ENCODE results near the gene LRRC53. TPM values are rescaled to one million over a fixed set of nuclear protein-coding genes. Genes with fewer than 3 reads are reported as not detected.

The LRRC53 gene
- total RNA-seq, 1 donor from 2014 or later = not detected

DNA sequence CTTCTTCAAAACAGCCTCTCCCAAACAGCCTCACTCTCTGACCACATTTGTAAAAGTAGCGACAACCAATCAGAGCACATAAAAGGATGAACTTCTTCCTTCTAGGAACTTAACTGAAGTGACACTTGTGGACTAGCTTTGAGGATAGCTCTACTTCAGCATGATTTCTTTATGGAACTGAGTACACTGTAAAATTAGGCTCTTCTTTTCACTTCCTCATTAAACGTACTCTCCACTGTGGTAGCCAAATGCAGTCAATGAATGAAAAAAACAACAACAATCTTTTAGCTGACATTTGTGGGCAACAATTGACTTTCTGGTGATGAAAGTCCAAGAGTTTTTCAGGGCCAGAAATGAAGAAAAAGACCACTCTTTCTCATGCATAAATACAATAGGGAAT lies 9.6 kb downstream of the LRRC53 start:
- no peak for DNase-seq (ENCODE audit: low spot score)
- intact Hi-C loops (cut with DNase I) = no loop called here
- ATAC-seq = no peak

DNA sequence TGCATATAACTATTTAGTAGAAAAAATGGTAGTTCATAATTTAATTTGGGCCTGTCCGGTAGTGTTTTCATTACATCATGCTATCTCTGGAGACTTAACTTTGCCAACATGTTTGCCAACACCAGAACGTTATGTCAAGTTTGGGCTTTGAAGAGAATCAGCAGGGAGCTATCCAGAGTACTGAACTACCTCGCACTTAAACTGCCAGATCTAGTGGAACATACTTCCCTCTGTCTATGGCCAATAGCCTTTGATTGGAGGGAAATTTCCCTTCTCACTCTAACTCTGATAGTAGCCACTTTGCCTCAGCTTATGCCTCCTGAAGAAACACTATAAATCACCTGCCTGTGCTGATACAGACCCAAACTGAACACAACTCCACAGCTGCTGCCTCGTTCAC lies 10.0 kb downstream of the LRRC53 start:
- intact Hi-C loops (cut with DNase I) = no loop called here
- ATAC-seq (no peak), DNase-seq (ENCODE audit: low spot score) (no peak)

DNA sequence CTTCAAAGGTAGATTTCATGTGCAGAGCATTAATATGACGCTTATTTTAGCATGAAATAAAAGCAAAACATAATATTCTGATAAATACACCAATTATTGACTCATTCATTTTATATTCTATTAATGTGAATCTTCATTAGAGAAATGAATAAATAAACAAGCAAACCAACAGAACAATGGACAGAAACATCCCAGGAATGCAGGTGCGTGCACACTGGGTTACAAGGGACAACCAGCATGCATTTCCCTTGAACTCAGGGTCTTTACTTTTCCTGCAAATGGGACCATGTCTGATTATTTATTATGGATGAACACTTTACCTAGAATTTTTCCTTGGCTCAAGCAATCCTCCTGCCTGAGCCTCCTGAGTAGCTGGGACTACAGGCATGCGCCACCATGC lies 13.5 kb downstream of the LRRC53 start:
- intact Hi-C loops (cut with DNase I) = no loop called here
- no peak for ATAC-seq
- no peak for DNase-seq (ENCODE audit: low spot score)

DNA sequence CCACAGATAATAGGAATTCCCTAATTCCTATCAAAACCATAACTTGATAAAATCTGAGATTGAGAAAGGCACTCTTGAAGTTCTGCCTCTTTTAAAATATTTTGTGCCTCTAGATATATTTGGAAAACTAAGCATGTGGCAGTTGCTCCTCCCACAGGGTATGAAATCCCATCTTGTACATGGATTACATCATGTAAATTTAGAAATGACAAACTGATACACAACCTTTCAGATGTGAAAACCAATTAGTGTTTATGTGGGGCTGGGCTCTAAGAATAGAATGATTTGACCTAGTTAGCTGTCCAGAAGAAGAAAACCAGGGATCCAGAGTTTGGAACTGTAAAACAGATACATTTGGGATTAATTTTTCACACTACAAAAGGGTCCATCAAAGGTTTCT lies 15.7 kb downstream of the LRRC53 start:
- intact Hi-C loops (cut with DNase I) = no loop called here
- ATAC-seq = no peak
- no peak for DNase-seq (ENCODE audit: low spot score)

DNA sequence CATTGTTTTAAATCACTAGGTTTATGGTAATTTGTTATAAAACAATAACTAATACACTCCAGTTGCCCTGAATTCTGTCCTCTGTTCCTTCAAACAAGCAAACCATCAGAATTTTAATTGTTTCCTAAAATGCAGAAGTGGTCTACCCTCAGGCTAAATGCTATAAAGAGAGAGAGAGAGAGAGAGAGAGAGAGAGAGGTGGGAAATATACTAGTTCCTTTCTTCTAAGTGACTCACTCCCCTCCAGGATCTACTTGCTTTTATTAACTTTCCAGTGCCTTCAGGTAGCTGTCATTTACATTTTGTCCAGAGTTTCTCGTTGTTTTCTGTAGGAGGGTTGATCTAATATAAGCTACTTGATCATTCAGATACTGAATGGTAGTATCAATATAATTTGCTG lies 26.4 kb downstream of the LRRC53 start:
- DNase-seq (ENCODE audit: low spot score) (no peak), ATAC-seq (no peak)
- intact Hi-C loops (cut with DNase I) = no loop called here

DNA sequence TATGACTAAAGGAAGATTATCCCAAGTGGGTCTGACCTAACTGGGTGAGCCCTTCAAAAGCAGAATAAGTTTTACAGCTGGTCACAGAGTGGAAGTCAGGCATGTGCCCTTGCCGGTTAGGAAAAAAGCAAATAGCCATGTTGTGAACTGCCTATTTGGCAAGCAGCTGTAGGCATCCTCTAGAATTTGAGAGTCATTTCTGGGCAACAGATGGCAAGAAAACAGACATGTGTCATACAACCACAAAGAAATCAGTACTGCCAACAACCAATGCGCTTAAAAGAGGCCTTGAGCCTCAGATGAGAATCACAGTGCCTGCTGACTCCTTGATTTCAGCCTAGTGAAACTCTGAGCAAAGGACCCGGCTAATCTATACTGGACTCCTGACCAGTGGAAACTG lies 26.8 kb downstream of the LRRC53 start:
- intact Hi-C loops (cut with DNase I) = no loop called here
- DNase-seq (ENCODE audit: low spot score) (no peak), ATAC-seq (no peak)

DNA sequence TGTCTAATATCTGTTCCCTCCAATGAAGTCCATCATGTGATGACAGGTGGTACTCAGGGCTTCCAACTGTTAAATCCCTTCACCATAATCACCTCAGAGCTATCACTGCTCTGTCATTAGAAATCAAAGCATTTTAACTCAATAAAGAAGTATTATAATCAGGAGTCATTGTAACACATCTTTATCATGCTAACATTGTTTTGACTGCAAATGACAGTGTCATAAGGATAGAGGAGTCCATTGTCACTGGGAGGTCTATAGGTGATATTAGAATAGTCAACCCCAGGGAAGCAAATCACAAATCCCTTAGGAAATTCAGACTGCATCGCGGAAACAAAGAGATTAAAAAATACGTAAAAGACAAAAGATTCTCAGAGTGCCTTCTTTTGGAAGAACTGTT lies 30.8 kb downstream of the LRRC53 start:
- no peak for ATAC-seq
- DNase-seq (ENCODE audit: low spot score) = no peak
- intact Hi-C loops (cut with DNase I) = no loop called here

DNA sequence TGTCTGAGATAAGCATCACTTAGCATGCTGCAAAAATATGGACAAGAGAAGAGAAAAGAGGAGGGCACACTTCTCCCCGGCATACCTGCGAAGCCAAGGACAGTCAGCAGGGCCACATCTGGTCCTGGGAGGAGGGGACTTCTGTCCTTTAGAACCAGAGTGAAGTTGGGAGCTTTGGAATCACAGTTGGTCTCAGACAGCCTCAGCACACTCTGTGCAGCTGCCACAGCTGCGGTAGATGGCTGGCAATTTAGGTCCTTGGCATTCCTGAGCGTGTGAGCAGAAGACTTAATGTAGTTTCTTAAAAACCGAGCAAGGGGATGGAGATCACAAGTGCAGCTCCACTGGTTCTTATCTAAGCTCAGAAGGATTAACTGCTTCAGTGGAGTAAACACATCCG lies 32.3 kb downstream of the LRRC53 start:
- ATAC-seq (no peak), DNase-seq (ENCODE audit: low spot score) (no peak)
- intact Hi-C loops (cut with DNase I) = no loop called here

DNA sequence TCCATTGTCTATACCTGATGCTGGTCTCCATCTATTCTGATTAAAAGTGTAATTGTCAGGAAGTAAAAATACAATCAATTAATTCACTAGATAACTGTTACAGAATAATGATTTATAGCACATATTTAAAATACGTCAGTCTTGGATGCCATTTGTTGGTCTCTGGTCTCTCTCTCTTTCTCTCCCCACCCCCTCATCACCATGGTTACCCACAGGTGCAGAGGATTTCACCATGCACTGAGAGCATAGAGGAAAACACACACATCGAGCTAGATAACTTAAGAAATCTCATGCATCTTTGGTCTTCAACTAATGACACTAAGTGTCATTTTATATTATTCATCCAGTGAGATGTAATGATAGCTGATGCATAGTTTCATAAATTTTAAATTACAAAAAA lies 33.4 kb downstream of the LRRC53 start:
- ATAC-seq = no peak
- intact Hi-C loops (cut with DNase I) = no loop called here

DNA sequence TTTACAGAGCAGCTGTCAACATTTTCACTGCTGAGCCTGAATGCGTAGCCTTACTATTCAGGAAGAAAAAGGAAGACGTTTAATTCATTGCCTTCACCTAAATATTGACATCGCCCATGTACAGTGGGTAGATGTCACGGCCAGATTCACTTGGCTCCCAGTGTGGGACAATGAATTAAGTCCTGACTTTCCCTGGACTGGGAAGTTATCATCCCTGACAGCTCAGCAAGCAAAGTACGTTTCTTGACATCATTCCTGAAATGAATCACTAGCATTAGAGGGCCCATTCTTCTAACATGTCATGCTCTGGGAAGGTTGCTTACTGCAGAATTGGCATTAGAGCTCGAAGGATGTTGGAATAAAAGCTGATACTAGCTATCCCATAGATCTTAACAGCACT lies 37.8 kb downstream of the LRRC53 start:
- DNase-seq (ENCODE audit: low spot score) (no peak), ATAC-seq (no peak)
- intact Hi-C loops (cut with DNase I) = no loop called here

More for the DNA sequence above, 33.4 kb downstream of the LRRC53 start:
- DNase-seq (ENCODE audit: low spot score) = no peak

DNA sequence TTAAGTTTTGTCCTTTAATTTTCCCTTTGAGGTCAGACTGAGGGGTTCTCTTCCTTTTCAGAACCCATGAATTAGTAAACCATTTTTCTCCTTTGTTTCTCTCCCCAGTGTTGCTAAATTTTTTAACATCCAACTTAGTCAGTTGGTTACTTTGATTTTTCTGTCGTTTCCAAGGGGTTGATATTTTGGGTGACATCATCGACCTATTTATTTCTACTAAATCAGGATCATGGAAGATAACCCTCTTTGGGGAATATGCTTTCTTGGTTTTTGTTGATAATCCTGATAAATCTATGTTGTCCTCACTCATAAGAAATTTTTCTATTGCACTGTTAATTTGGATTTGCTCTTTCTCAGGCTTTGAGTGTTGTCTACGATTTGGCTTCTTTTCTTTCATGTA lies 40.9 kb downstream of the LRRC53 start:
- no peak for DNase-seq (ENCODE audit: low spot score)
- intact Hi-C loops (cut with DNase I) = no loop called here
- ATAC-seq = no peak

DNA sequence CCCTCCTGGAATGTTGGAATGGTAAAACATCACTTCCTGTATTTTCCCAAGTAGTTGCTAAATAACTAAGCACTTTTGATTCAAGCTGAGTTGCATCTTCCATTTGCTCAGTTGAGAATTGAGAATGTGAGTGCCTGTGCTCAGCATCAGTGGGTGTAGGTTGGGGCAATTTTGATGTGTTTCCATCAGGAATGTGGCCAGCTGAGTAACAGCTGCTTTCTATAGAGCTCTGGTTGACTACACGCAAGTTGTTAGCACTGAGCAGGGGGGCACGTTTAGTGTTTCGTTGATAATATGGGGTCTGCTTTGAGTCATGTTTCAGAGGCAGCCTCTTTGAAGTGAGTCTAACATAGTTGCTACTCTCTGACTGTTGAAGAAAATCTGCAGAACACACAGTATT lies 41.5 kb downstream of the LRRC53 start:
- no peak for DNase-seq (ENCODE audit: low spot score)
- intact Hi-C loops (cut with DNase I) = no loop called here
- ATAC-seq = no peak

DNA sequence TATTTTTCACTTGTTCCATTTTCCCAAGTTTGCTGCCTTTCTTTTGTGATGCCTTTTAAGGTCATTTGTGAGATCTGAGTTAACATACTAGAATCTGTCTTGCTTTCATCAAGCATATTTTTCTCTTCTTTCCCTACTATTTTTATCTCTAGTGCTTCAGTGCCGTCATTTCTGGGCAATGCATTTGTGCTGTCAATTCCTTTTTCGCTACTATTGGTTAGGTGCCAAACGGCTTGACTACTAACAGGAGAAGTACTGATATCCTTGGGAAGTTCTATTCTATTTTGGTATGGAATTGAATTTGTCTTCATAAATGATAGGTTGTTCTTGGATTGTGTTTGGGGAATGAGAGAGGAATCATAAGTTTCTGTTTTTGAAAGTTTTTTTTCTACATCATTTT lies 42.2 kb downstream of the LRRC53 start:
- ATAC-seq = no peak

DNA sequence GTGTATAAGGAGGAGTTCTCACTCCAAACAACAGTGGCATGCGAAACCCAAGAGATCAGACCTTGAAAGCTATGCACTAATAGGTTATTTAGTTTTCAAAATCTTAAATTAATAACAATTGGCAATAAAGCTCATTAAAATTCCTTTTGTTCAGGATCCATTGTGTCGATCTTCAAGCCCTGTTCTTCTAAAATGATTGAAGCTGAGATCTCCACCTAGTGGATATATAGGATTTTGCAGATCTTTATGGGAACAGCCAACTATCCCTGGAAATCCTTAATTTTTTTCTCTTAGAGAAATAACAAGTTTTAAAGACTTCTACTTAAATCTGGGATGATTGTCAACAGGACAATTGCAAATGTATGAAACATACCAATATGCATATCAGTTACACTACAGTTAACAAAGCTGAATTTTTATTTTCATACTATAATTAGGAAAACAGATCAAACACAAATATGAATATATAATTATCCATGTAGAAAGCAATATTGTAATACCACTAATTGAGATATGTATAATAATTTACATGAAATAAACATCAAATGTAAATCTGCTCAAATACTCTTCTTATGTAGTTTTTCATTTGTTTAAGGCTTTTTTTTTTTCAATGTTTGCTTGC lies 43.3 kb downstream of the LRRC53 start:
- DNase-seq (ENCODE audit: low spot score) (no peak), ATAC-seq (no peak)
- intact Hi-C loops (cut with DNase I) = no loop called here

More for the DNA sequence above, 42.2 kb downstream of the LRRC53 start:
- intact Hi-C loops (cut with DNase I) = no loop called here
- no peak for DNase-seq (ENCODE audit: low spot score)

DNA sequence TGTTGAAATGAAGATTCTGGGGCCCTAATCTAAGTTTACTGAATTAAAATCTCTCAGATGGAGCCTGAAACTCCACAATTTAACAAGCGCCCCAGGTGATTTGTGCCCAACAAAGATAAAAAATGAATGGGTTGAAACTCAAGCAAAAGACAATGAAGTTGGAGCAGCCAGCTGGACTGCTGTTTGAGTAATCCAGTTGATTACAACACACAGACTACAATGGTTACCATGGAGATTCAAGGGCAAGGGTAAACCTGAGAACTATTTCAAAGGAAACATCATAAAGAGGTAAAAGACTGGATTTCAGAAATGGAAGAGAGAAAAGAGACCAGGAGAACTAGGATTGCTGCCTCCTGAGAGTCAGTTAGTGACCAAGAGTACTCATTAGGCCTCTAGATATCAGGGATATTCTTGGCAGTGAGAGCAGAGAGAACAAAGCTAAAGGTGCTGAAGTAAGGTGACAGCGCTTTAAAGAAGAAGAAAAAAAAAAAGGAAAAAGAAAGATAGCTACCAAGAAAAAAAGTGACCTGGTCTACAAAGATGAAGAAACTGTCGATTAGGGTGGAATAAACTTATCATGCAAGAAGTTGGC lies 44.5 kb downstream of the LRRC53 start:
- no peak for DNase-seq (ENCODE audit: low spot score)
- ATAC-seq = no peak
- intact Hi-C loops (cut with DNase I) = no loop called here

DNA sequence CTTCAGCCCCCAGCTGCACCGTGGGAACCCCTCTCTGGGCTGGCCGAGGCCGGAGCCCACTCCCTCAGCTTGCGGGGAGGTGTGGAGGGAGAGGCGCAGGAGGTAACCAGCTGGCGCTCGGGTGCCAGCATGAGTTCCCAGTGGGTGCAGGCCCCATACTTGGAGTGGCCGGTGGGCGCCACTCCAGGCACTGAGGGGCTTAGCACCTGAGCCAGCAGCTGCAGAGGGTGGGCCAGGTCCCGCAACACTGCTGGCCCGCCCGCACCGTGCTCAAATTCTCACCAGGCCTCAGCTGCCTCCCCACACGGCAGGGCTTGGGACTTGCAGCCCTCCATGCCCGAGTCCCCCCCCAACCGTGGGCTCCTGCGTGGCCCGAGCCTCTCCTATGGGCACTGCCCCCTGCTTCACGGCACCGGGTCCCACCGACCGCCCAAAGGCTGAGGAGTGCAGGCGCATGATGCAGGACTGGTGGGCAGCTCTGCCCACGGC lies 47.2 kb downstream of the LRRC53 start:
- intact Hi-C loops (cut with DNase I) = no loop called here
- ATAC-seq (peak; percentile 36), DNase-seq (ENCODE audit: low spot score) (peak; percentile 41)

DNA sequence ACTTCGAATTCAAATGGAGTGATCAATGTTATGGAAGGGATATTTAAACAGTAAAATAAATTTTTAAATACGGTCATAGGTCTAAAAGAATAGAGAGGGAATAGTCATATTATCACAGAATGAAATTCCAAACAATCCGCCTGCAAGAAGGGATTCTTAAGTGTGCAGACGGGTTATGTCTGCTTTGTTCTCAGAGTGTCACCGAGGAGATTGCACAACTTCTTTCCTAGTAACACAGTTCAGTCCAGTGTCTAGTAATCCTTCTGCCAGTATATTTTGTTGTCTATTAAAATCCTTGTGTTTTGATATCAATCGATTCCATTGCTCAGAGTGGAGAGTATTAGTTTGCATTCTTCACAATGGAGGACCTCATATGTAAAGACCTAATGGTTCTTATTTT lies 48.4 kb downstream of the LRRC53 start:
- intact Hi-C loops (cut with DNase I) = no loop called here
- ATAC-seq (peak; percentile 68), DNase-seq (ENCODE audit: low spot score) (no peak)

DNA sequence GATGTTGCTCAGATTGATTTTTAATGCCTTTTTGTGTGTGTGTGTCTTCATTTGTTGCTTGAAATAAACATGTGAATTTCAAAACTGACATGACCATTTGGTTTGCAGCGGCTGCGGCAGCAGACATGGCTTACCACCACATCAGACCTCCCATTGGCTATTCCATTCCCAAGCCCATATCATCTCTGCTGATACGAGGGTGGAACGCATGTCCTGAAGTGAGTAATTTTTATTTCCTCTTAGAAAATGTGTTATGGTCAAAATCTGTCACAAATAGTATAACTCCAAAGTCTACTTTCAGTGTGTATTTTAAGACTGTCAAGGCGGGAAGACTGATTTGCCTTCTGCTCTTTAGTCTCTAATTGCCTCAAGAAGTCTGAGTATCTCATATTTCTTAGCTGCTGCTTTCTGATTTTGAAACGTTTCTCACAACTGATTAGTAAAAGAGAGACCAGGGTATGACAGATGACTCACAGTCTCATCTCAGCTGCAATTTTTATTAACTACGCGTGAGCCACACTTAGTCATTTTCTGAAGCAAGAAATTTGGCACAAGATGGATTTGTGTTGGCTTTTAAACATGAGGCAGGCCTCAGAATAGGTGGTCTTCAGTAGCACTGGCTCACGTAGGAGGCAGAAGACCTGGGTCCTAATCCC lies 49.0 kb downstream of the LRRC53 start:
- intact Hi-C loops (cut with DNase I) = no loop called here
- peak; percentile 22 for ATAC-seq
- DNase-seq (ENCODE audit: low spot score) = no peak

DNA sequence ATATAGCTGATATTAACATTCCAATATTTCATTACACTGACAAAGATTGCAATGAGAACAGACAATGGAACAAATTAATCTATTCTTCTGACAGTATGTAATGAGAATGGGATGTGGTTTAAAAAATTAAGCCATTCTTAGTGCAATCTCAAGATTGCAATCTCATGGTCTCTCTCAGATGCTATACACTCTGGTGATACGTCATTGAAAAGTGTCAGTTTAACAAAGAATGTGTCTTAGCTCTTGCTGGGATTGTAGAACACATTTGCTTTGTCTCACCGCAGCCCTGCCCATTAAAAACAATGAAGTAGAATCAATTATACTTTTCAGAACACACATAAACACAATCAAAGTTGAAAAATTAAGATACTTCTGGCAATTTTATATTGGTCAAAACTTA lies 55.2 kb downstream of the LRRC53 start:
- intact Hi-C loops (cut with DNase I) = no loop called here
- ATAC-seq (no peak), DNase-seq (ENCODE audit: low spot score) (no peak)

DNA sequence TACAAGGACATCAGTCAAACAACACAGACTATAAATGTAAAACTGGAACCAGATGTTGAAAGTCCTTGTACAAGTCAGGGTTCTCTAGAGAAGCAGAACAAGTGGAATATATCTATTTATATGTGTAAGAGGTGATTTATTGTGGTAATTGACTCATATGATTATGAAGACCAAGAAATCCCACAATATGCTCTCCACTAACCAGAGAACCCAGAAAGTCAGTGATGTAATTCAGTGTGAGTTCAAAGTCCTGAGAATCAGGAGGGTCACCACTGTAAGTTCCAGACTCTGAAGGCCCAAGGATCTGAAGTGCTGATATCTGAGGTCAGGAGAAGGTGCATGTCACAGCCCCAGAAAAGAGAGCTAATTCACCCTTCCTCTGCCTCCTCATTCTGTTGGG lies 57.0 kb downstream of the LRRC53 start:
- no peak for DNase-seq (ENCODE audit: low spot score)
- ATAC-seq = no peak
- intact Hi-C loops (cut with DNase I) = no loop called here

DNA sequence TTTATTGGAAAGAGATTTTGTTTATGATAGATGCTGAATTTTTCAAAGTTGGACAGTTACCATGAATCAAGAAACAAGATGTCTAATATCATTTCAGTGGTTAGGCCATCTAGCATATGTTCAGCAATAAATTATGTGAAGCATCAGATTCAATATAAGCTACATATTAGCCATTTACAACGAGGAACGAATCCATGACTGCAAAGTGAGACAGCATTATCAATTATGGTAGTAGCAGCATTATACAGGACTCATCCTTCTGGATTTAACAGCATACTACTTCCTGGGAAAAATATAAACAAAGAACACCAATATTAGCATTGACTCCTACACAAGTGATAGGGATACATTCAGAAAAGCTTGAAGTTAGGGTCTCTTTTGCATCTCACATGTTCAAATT lies 59.1 kb downstream of the LRRC53 start:
- DNase-seq (ENCODE audit: low spot score) (no peak), ATAC-seq (no peak)
- intact Hi-C loops (cut with DNase I) = no loop called here
